H9 (cell line): ENCODE measurements around the gene NANOS2. TPM values are rescaled to one million over a fixed set of nuclear protein-coding genes. Genes with fewer than 3 reads are reported as not detected.
A peak's percentile ranks its signal among the peaks of the same experiment; 100 is the strongest.

Source experiments
- DNase-seq: peaks from one replicate; pipeline ENCODE4 v3.0.0-alpha.2; 2017
- H2AFZ ChIP-seq: one replicate; pipeline ENCODE4 v1.6.1; 2013; ENCODE audit warnings: mild to moderate bottlenecking, low read length, control low read depth, moderate library complexity
- H2AK5ac ChIP-seq: 2 replicates; pipeline ENCODE4 v1.6.1; 2013; ENCODE audit warnings: low read length, control low read depth, mixed read lengths; ENCODE audit not compliant: insufficient read length
- H2BK120ac ChIP-seq: one replicate; pipeline ENCODE4 v1.6.1; 2013; ENCODE audit warnings: low read depth, mild to moderate bottlenecking, low read length, control low read depth, inconsistent platforms; ENCODE audit not compliant: poor library complexity, severe bottlenecking
- H2BK12ac ChIP-seq: 2 replicates; pipeline ENCODE4 v1.6.1; 2013; ENCODE audit warnings: low read length, control low read depth, mixed read lengths, low read depth; ENCODE audit not compliant: insufficient read length
- H2BK15ac ChIP-seq: 2 replicates; pipeline ENCODE4 v1.6.1; 2013; ENCODE audit warnings: low read depth, low read length, control low read depth
- H2BK20ac ChIP-seq: one replicate; pipeline ENCODE4 v1.6.1; 2013; ENCODE audit warnings: low read depth, mild to moderate bottlenecking, low read length, control low read depth, inconsistent platforms; ENCODE audit not compliant: poor library complexity, severe bottlenecking
- H2BK5ac ChIP-seq: 2 replicates; pipeline ENCODE4 v1.6.1; 2013; ENCODE audit warnings: low read length, control low read depth, mixed read lengths; ENCODE audit not compliant: insufficient read length
- H3K14ac ChIP-seq: 2 replicates; pipeline ENCODE4 v1.6.1; 2013; ENCODE audit warnings: low read length, control low read depth; ENCODE audit not compliant: insufficient read depth
- H3K18ac ChIP-seq: 2 replicates; pipeline ENCODE4 v1.6.1; 2013; ENCODE audit warnings: low read depth, mild to moderate bottlenecking, mixed read lengths, low read length, control low read depth; ENCODE audit not compliant: insufficient read length
- H3K23ac ChIP-seq: 2 replicates; pipeline ENCODE4 v1.6.1; 2013; ENCODE audit warnings: low read length, control low read depth, mixed read lengths, low read depth; ENCODE audit not compliant: insufficient read length
- H3K23me2 ChIP-seq: 2 replicates; pipeline ENCODE4 v1.6.1; 2013; ENCODE audit warnings: low read depth, mild to moderate bottlenecking, mixed read lengths, low read length, control low read depth; ENCODE audit not compliant: insufficient read length, poor library complexity, severe bottlenecking
- H3K27ac ChIP-seq: 2 replicates; pipeline ENCODE4 v1.5.1; 2013; ENCODE audit warnings: low read length, control low read depth, mixed read lengths, low read depth; ENCODE audit not compliant: insufficient read length
- H3K27me3 ChIP-seq: 2 replicates; pipeline ENCODE4 v1.6.1; 2013; ENCODE audit warnings: low read length, control low read depth, inconsistent platforms; ENCODE audit not compliant: insufficient read depth
- H3K4ac ChIP-seq: 2 replicates; pipeline ENCODE4 v1.6.1; 2013; ENCODE audit warnings: low read depth, mild to moderate bottlenecking, control low read depth, inconsistent platforms, low read length, moderate library complexity
- H3K4me1 ChIP-seq: 2 replicates; pipeline ENCODE4 v1.6.1; 2013; ENCODE audit warnings: low read length, control low read depth, inconsistent platforms; ENCODE audit not compliant: insufficient read depth
- H3K4me2 ChIP-seq: 2 replicates; pipeline ENCODE4 v1.6.1; 2013; ENCODE audit warnings: low read length, control low read depth, mixed read lengths; ENCODE audit not compliant: insufficient read length, insufficient read depth
- H3K56ac ChIP-seq: 2 replicates; pipeline ENCODE4 v1.6.1; 2013; ENCODE audit warnings: low read depth, mild to moderate bottlenecking, mixed read lengths, low read length, control low read depth; ENCODE audit not compliant: insufficient read length
- H3K79me1 ChIP-seq: 2 replicates; pipeline ENCODE4 v1.6.1; 2013; ENCODE audit warnings: low read depth, mild to moderate bottlenecking, moderate library complexity, low read length, control low read depth, inconsistent platforms; ENCODE audit not compliant: insufficient read depth, poor library complexity, severe bottlenecking
- H3K79me2 ChIP-seq: 2 replicates; pipeline ENCODE4 v1.6.1; 2013; ENCODE audit warnings: low read length, control low read depth, inconsistent platforms; ENCODE audit not compliant: insufficient read depth
- H3K9ac ChIP-seq: 2 replicates; pipeline ENCODE4 v1.6.1; 2013; ENCODE audit warnings: low read length, control low read depth, mixed read lengths; ENCODE audit not compliant: insufficient read length; ENCODE audit errors: extremely low read depth
- H3K9me3 ChIP-seq: one replicate; pipeline ENCODE4 v1.6.1; 2013; ENCODE audit warnings: low read depth, low read length, inconsistent platforms; ENCODE audit not compliant: control insufficient read depth
- H3T11ph ChIP-seq: one replicate; pipeline ENCODE4 v1.6.1; 2013; ENCODE audit warnings: mild to moderate bottlenecking, low read length, control low read depth, inconsistent platforms
- H4K20me1 ChIP-seq: one replicate; pipeline ENCODE4 v1.6.1; 2013; ENCODE audit not compliant: control insufficient read depth, insufficient read length, insufficient read depth
- H4K5ac ChIP-seq: 2 replicates; pipeline ENCODE4 v1.6.1; 2013; ENCODE audit warnings: low read depth, mild to moderate bottlenecking, mixed read lengths, low read length, control low read depth; ENCODE audit not compliant: insufficient read length
- H4K8ac ChIP-seq: replicated peaks from 2 replicates; pipeline ENCODE4 v1.6.1; 2013; ENCODE audit warnings: low read length, control low read depth, mixed read lengths, low read depth; ENCODE audit not compliant: insufficient read length
- H4K91ac ChIP-seq: 2 replicates; pipeline ENCODE4 v1.6.1; 2013; ENCODE audit warnings: low read depth, mild to moderate bottlenecking, moderate library complexity, mixed read lengths, low read length, control low read depth; ENCODE audit not compliant: insufficient read length
- H3K27ac Mint-ChIP-seq, 3 experiments: 2 replicates in 2 of 3; 3 replicates in 1 of 3; pipeline ENCODE4 v1.8.0; 2020 to 2021; ENCODE audit warnings: mixed read lengths in 3 of 3, mild to moderate bottlenecking in 1 of 3, moderate library complexity in 1 of 3
- H3K27me3 Mint-ChIP-seq: 2 replicates; pipeline ENCODE4 v1.8.0; 2021; ENCODE audit warnings: low read depth, mild to moderate bottlenecking, moderate library complexity, mixed read lengths
- H3K36me3 Mint-ChIP-seq, 3 experiments: 2 replicates in 2 of 3; 3 replicates in 1 of 3; pipeline ENCODE4 v1.8.0; 2020 to 2021; ENCODE audit warnings: low read depth in 3 of 3, mixed read lengths in 3 of 3; ENCODE audit not compliant: insufficient read depth in 1 of 3
- H3K4me1 Mint-ChIP-seq, 2 experiments: 2 replicates each; pipeline ENCODE4 v1.8.0; 2020; ENCODE audit warnings: mixed read lengths in 2 of 2
- H3K4me3 Mint-ChIP-seq, 2 experiments: 2 replicates in 1 of 2; 3 replicates in 1 of 2; pipeline ENCODE4 v1.8.0; 2020 to 2021; ENCODE audit warnings: mild to moderate bottlenecking in 2 of 2, mixed read lengths in 2 of 2, moderate library complexity in 1 of 2
- H3K9me3 Mint-ChIP-seq, 2 experiments: 2 replicates in 1 of 2; 3 replicates in 1 of 2; pipeline ENCODE4 v1.8.0; 2020; ENCODE audit warnings: mild to moderate bottlenecking in 2 of 2, mixed read lengths in 2 of 2, moderate library complexity in 1 of 2
- CTCF ChIP-seq: fragments of 200-600 bp; sonication (generic); conservative IDR thresholded peaks from 3 replicates; pipeline ENCODE4 v1.8.0; 2021; ENCODE audit warnings: antibody characterized with exemption, mild to moderate bottlenecking
- WGBS: extraction: QIAGEN DNeasy Blood & Tissue Kit; methylation state at CpG from one replicate; pipeline ENCODE4 v1.1.7; 2013; ENCODE audit warnings: missing lambda C conversion rate, low lambda C conversion rate, mixed read lengths; ENCODE audit not compliant: insufficient read length; ENCODE audit errors: extremely low coverage; 5-methylcytosine and 5-hydroxymethylcytosine counted together
- total RNA-seq: library from RNA; stranded (reverse); gene quantifications from 2 replicates; pipeline ENCODE4 v1.2.1, GENCODE V29; 2021

NANOS2 gene
- total RNA-seq, 1 experiment from 2014 or later, result not detected

- Histone ChIP-seq H3K9me3 (no peaks in the 10 kb centered on the region), H3K23me2 (peaks cover 2% of the 10 kb centered on the region), H3K79me2 (no peaks in the 10 kb centered on the region), H3K14ac (no peak overlapping the region), H3K27ac (no peak overlapping the region), H4K5ac (peak overlapping the region; percentile 11), H2BK15ac (no peak overlapping the region), H3K9ac (no peak overlapping the region), H2BK120ac (no peak overlapping the region), H3K4me2 (no peak overlapping the region), H3K4me1 (no peaks in the 10 kb centered on the region), H3T11ph (no peak overlapping the region), H4K8ac (peak overlapping the region; percentile 6), H2BK12ac (no peak overlapping the region), H4K20me1 (peaks cover 3% of the 10 kb centered on the region), H2AFZ (no peak overlapping the region), H3K27me3 (no peaks in the 10 kb centered on the region), H3K23ac (peak overlapping the region; percentile 59), H2AK5ac (no peak overlapping the region), H4K91ac (no peak overlapping the region), H2BK5ac (no peak overlapping the region), H3K79me1 (no peaks in the 10 kb centered on the region), H3K4ac (no peak overlapping the region), H2BK20ac (no peak overlapping the region), H3K18ac (peak overlapping the region; percentile 36), H3K56ac (no peak overlapping the region)
- Mint-ChIP-seq H3K27me3 (peaks cover 59% of the 10 kb centered on the region), H3K27ac (no peak overlapping the region; a peak in 1 of 7 replicates), H3K4me3 (no peak overlapping the region; a peak in 1 of 5 replicates), H3K36me3 (peaks cover 6 to 28% (median 7%) of the 10 kb centered on the region in 3 experiments; a peak in 6 of 7 replicates), H3K9me3 (no peaks in the 10 kb centered on the region), H3K4me1 (peaks cover 11 to 30% of the 10 kb centered on the region in 2 experiments)
- no peak for DNase-seq
- TF ChIP-seq CTCF, result no peak
- 100% methylated on average over 4 of the region's 6 CpGs for WGBS
These were observed 43.7 kb upstream of the NANOS2 start for GRCh38 chr19:45958320-45958719.
